ENCODE measurements around the gene CD81. TPM values are rescaled to one million over a fixed set of nuclear protein-coding genes. Genes with fewer than 3 reads are reported as not detected.
A peak's percentile ranks its signal among the peaks of the same experiment; 100 is the strongest.

Gene CD81
- total RNA-seq, 1 experiment from 2014 or later: 134 TPM

DNA sequence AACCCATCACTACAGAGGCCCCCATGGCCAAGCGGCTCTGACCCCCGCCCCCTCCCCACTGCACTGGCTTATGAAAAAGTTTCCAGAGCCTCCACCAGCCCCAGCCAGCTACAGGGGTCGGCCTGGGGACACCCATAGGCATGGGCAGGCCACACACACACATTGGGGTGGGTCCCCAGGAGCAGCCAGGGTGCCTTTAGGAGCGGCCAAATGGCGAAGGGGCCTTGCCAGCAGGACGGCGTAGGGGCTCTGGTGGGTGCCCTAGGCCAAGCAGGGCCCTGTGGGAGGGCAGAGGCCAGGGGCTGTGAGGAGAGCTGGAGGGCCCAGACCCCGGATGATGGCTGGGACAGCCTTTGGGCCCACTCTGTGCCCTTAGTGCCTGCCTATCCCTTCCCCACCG, 33.5 kb downstream of the CD81 start:
- no peak for DNase-seq (ENCODE audit: low read depth)
- in situ Hi-C loops (cut with HindIII; ENCODE audit: low pct_unique_long_range_greater_than_20kb, low sequenced_read_pairs): no loop called here

DNA sequence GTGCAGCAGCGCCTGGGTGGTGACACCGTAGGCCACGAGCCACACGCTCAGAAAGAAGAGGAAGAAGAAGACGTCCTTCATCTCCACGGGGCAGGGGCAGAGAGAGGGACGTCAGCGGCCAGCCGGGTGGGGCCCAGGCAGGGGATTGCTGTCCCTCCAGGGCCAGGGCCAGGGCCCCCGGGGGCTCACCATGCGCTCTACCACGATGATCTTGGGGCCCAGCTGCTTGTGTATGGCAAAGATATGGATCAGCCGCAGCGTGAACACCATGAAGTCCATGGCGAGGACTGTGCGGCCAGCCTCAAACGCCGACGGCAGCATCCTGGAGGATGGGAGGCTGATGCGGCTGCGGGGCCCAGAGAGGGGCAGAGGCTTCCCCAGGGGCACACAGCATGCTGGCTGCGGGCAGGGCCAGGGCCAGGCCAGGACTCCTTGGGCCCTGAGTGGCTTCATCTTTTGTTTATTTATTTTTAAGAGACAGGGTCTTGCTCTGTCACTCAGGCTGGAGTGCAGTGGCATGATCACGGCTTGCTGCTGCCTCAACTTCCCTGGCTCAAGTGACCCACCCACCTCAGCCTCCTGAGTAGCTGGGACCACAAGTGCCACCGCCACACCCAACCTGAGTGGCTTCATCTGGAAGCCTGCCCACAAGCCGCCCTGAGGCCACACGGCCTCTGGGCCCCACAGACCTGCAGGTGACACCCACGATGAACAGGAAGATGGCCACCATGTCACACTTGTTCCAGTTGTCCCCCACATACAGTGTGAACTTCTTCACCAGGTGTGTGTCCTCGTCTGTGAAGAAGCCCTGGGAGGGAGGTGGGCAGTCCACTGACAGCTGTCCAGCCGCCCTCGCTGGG, 34.6 kb downstream of the CD81 start:
- in situ Hi-C loops (cut with HindIII; ENCODE audit: low pct_unique_long_range_greater_than_20kb, low sequenced_read_pairs): no loop called here
- DNase-seq (ENCODE audit: low read depth): no peak

DNA sequence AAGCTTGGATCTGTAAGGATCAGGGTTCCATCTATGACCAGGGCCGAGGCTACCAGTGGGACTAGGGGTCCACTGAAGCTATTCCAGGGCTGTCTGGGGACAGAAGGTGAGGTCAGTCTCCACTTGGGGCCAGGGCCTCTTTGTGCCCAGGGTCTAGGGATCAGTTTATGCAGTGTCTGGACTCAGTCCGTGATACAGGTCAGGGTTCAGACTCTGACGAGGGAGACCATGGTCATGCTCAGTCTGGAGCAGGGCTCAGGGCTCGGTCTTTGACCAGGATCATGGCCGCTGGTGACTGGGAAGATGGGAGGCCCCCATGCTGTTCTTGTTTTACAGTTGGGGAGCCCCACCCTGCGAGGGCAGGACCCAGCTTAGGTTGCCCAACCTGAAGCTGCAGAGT, 35.2 kb downstream of the CD81 start:
- no peak for DNase-seq (ENCODE audit: low read depth)
- in situ Hi-C loops (cut with HindIII; ENCODE audit: low pct_unique_long_range_greater_than_20kb, low sequenced_read_pairs): no loop called here

DNA sequence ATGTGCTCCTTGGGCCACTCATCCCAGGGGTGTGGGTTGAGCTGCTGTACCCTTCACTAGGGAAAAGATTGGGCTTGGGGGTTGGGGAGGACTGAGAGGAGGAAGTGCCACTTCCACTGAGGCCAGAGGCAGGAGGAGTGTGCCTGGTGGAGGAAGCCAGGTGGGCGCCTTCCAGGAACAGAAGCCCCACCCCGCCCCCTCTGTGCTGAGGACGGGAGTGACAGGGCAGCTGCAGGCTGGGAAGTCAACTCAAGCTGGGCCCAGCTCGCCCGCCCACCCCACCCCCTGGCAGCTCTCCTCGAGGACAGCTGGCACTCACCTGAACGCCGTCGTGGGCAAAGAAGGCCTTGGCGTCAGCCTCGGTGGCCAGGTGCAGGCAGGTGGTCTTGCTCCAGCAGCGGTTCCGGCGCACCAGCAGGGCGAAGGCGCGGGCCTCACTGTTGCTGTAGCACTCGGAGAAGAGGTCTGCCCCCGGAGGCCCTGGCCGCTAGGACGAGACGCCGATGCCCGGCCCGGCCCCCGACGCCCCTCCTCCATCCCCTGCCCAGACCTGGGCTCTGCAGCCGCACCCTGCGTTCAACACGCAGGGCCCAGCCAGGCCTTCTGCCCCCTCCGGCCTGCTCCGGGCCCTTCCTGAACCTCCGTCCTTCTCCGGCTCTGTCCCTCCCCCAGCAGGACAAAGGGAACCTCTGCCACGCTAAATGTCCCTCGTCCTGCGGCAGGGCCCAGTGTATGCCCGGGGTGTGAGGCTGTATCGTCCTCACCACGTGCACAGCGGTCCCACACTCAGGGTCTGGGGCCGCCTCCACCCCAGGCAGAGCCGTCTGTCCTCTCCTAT, 36.9 kb downstream of the CD81 start:
- DNase-seq (ENCODE audit: low read depth): no peak
- in situ Hi-C loops (cut with HindIII; ENCODE audit: low pct_unique_long_range_greater_than_20kb, low sequenced_read_pairs): no loop called here

DNA sequence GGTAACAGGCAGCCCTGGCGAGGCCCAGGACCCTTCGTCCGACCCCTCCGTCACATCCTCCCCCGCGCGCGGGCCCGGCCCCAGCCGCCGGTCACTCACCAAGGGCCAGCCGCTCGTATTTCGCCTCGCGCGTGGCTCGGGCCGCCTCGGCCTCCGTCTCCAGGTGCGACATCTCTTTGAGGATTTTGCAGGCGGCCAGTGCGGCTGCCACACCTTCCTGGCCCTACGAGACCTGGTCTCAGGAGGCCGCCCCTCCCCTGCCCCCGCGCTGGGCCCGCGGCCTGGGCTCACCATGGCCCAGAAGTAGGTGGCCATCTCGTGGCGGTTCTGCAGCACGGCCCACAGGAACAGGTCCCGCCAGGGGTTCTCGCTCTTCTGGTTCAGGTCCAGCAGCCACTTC, 37.5 kb downstream of the CD81 start:
- DNase-seq (ENCODE audit: low read depth): no peak
- in situ Hi-C loops (cut with HindIII; ENCODE audit: low pct_unique_long_range_greater_than_20kb, low sequenced_read_pairs): no loop called here

DNA sequence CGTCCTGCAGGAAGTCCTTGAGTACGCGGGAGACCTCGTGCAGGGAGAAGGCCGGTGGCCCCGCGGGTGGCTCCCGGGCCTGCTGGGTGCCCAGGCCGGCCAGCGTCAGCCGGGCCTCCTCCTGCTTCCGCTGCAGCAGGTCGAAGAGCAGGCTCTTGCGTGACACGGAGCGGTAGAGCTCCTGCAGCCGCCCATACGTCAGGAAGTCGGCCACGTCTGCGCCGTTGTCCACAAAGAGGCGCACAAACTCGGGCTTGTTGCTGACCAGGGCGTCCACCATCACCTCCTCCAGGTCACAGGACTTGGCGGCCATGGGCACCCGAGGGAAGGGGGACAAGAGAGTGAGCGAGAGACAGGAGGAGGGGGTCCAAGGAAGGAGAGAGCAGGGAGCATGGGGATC, 38.1 kb downstream of the CD81 start:
- in situ Hi-C loops (cut with HindIII; ENCODE audit: low pct_unique_long_range_greater_than_20kb, low sequenced_read_pairs): no loop called here
- DNase-seq (ENCODE audit: low read depth): no peak

DNA sequence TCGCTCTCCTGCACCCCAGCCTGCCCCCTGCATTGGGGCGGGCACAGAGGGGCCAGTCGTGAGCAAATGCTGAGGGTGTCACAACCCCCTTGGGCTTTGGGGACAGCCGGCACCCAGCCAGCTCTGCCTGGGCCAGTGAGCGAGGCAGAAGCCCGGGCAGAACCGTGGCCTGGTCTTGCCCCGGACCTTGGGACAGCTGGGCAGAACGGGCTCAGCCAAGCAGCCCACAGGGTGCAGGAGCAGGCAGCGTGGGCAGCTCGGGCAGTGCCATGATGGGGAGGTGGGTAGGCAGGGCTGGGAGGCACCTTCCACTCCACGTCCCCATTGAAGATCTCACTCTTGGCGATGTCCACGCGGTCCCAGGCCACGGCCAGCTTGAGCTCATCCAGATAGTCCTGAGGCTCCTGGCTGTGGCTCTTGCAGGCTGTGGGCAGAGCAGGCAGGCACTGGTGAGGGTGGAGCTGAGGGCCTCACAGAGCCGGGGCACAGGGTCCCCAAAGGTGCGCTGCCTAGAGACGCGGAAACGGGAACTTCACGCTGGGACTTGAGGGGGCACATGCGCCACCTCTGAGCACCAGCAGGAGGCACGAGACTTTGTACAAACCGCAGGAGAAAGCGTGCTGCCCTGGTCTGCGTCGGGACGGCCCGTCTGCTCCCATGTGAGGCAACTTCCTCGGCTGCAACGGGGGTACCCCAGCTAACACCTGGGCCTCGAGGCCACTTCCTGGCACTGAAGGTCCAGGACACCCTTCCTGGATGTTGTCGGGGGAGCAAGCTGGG, 38.7 kb downstream of the CD81 start:
- no peak for DNase-seq (ENCODE audit: low read depth)
- in situ Hi-C loops (cut with HindIII; ENCODE audit: low pct_unique_long_range_greater_than_20kb, low sequenced_read_pairs): no loop called here

DNA sequence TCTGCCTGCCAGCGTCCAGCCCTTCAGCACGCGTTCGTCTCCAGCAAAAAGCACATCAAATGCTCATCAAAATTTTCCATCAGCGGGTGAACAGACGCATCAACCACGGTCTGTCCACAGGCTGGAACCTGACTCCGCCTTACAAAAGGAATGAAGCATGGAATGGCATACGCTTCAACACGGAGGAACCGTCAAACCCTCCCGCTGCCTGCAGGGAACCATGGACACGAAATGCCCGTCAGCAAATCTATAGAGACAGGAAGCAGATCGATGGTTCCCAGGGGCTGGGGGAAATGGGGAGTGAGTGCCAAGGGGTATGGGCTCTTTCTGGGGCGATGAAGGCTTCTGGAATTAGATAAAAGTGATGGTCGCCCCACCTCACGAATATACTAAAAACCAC, 39.7 kb downstream of the CD81 start:
- in situ Hi-C loops (cut with HindIII; ENCODE audit: low pct_unique_long_range_greater_than_20kb, low sequenced_read_pairs): no loop called here
- DNase-seq (ENCODE audit: low read depth): no peak

DNA sequence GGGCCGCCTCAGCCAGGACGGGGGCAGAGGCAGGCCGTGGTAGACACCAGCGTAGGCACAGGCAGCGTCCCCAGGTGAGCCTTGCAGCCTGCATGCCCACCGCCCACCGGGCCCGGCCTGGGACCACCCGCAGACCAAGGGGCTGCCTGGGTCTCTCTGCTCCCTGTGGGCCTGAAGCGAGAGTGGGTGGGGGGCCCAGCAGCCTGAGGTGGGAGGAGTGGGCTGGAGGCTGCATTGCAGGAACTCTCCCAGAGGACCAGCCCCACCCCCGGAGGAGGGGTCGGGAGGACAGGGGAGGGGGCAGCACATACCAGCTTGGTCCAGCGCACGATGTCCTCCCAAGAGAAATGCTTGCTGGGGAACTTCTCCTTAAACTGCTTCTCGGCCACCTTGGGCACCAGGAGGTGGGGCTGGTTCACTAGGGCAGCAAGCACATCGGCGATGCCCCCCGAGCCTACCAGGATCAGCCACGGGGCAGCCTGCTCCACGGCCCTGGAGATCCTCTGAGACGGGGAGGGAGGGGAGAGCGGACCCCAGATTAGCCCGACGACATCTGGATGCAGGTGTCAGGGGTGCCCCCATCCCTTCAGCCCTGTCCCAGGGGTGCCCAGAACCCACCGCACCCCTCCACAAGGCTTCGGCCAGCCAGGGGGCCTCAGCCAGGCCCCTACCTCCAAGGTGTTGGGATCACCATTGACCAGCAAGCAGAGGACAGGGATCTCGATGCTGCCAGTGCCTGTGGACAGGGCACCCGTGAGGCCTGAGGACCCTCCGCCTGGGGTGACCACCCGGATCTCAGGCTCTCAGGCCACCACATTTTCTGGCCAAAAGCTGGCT, 41.0 kb downstream of the CD81 start:
- in situ Hi-C loops (cut with HindIII; ENCODE audit: low pct_unique_long_range_greater_than_20kb, low sequenced_read_pairs): no loop called here
- DNase-seq (ENCODE audit: low read depth): no peak

DNA sequence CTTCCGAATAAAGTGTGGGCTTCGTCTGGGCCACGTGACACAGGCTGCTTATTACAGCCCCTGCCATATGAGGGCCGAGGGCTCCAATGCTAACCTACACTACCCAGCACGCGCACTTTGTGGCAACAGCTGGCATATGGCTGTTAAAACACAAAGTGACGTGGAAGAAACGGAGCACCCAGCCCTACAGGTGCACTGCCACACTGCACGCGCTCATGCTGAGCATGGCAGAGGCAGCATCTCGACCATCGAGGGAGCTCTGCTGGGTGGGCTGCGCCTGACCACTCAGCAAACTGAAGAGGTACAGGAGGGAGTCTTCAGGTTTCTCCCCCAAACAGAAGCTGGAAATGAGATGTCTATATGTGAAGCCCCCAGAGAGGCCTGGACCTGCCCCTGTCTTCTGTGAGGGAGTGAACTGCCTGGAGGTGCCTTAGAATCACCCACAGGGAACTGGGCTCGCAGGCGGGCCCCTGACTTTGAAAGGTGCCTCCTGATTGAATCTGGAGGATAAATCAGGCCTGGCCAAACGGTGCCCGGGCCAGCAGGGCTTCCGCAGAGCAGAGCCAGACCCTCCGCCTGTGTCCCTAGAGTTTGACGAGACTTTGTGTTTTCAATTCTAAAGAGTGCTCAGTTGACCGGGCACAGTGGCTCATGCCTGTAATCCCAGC, 41.7 kb downstream of the CD81 start:
- no peak for DNase-seq (ENCODE audit: low read depth)
- in situ Hi-C loops (cut with HindIII; ENCODE audit: low pct_unique_long_range_greater_than_20kb, low sequenced_read_pairs): no loop called here

DNA sequence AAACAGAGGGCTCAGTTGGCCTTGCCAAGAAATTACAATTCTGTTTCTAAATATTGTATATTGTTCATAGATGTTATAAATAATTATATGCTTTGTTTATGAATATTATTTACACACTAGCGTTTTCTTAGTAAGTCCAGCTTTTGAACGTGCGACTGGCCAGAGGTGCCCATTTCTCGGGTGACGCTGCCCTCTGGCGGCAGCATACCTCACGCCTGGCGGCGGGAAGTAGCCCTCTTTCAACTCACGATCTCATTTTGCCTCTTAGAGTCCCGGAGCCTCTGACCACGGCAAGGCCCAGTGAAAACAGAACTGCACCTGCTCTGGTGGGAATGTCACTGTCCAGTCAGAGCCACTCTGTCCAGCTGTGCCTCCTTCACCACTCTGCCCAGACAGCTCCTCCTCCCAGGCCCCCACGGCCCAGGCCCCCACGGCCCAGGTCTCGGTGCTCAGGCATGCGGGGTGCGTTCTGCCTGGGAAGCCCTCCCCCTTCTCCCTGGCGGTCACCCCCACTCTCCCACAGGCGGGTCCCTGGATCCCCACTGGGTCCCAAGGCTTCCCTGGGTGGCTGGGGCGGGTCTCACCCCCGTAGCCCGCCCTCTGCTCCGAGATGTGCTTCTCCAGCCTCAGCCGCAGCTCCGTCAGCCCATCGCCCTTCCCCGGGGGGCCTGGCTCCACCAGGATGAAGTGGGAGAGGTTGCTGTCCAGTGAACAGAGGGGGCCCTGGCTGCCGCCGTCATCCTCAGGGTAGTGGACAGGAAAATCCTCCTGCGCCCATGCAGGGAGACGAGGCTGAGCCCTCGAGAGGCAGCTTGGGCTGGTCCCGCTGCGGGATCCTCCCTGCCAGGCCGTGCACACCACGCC, 42.8 kb downstream of the CD81 start:
- in situ Hi-C loops (cut with HindIII; ENCODE audit: low pct_unique_long_range_greater_than_20kb, low sequenced_read_pairs): no loop called here
- DNase-seq (ENCODE audit: low read depth): peak; percentile 33

DNA sequence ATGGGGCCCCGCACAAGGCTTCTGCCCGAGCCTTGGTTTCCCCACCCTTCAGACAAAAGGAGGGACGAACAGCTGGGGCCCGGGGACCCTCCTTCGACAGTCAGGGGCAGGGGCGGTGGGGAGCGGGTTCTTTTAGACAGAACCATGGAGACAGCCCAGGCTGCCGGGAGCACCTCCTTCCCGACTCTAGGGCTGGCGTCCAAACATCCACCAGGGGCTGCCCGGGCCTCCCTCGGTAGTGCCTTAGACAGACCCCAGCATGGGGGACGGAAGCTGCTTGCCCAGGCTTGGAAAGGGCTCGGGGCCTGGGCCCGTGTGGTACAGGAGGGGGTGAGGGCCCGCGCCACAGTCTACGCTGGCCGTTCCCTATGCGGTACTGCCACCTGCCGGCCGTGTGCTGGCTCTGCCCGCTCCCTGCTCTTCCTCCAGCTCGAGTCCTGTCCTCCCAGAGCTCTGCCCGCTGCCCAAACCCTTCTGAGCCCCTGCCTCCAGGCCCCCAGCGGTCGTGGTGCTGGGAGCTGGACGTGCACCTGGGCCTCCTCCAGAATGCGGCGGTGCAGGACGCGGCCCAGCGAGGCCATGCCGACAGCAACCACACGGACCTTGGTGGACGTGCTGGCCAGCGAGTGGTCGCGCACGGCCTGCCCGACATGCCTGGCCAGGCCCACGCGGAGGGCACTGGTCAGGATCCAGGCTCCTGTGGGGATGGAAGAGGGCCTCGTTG, 43.6 kb downstream of the CD81 start:
- in situ Hi-C loops (cut with HindIII; ENCODE audit: low pct_unique_long_range_greater_than_20kb, low sequenced_read_pairs): no loop called here
- peak; percentile 55 for DNase-seq (ENCODE audit: low read depth)

DNA sequence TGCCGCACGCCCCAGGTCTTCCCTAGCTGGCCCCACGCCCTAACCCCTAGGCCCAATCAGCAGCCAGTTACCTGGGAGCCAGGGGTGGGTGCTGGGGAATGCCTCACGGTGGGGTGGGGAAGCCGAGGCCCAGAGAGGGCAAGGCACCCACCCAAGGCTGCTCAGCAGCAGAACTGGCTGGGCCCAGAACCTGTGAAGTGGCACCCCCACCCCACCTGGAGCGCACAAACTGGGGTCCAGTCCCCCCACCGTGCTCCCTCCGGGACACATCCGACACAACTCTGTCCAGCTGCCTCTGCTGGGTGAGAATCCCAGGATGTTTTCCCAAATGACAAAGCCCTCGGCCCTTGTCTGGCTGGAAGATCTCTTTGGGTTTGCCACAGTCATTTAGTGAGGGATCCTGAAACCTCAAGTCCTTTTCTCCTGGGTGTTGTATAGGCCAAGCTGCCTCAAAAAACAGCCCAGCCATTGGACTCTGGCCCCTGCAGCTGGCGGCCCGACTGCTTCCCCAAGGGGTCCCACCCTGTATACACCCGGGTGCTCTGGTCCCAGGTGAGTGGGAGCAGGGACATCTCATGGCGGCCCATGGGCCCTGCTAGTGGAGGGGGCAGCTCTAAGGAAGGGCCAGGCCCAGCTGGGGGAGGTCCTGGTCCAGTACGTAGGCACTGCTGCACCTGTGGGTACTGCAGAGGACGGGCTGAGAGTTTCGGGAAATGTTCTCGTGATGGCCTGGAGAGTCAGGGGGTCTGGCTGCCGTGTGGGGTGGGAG, 44.3 kb downstream of the CD81 start:
- DNase-seq (ENCODE audit: low read depth): no peak
- in situ Hi-C loops (cut with HindIII; ENCODE audit: low pct_unique_long_range_greater_than_20kb, low sequenced_read_pairs): no loop called here

DNA sequence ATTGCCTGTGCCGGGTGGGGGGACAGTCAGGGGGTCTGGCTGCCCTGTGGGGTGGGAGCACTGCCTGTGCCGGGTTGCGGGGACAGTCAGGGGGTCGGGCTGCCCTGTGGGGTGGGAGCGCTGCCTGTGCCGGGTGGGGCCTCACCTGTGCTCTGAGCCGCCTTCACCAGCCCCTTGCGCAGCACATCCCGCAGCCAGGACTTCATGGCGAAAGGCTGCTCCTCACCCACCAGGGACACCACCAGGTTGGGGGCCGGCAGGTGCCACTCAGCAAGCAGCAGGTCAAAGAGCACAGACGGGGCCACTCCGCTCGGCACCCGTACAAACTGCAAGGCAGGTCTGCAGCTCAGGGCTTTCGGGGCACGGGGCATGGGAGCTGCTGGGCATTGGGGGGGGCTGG, 44.9 kb downstream of the CD81 start:
- in situ Hi-C loops (cut with HindIII; ENCODE audit: low pct_unique_long_range_greater_than_20kb, low sequenced_read_pairs): no loop called here

DNA sequence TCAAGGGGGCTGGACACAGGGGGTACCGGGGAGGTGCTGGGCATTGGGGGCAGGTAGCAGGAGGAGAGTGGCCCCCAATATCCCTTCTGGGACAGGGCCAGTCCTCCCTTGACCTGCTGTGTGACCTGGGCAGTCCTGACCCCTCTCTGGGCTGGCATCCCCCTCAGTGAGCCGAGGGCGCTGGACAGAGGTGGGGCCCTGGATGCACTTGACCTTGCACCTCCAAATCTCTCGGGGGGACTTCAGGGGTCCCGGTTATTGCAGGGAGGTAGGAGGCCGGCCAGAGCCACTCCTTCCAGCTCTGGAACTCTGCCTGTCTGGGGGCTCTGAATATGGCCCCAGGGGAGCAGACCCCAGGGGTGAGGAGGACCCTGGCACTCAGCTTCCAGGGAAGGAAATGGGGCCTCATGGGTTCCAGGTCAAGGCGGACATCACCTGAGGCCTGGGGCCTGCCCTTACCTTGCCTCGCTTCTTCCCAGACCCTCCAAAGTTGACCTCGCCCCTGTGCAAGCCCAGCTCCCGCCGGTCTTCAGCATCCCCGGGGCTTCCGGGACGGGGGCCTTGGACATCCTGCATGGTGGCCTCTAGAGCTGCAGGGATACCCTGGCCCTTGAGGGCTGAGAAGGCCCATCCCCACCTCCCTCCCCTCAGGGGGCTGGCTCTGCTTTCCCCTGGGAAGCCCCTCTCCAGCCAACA, 45.5 kb downstream of the CD81 start:
- DNase-seq (ENCODE audit: low read depth): no peak
- in situ Hi-C loops (cut with HindIII; ENCODE audit: low pct_unique_long_range_greater_than_20kb, low sequenced_read_pairs): no loop called here

More for the DNA sequence above, 44.9 kb downstream of the CD81 start:
- DNase-seq (ENCODE audit: low read depth): no peak
